ENCODE data around the gene ROR1. TPM values are rescaled to one million over a fixed set of nuclear protein-coding genes. Genes with fewer than 3 reads are reported as not detected.

The ROR1 gene
- total RNA-seq, 2 experiments from 2014 or later: 0.47 to 1.4 TPM

DNA sequence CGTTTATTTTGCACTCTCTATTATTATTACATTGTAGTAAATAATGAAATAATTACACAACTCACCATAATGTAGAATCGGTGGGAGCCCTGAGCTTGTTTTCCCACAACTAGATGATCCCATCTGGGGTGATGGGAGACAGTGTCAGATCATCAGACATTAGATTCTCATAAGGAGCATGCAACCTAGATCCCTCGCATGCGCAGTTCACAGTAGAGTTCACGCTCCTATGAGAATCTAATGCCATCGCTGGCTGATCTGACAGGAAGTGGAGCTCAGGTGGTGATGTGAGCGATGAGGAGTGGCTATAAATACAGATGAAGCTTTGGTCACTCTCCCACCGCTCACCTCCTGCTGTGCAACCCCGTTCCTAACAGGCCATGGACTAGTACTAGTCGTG lies 112.1 kb downstream of the ROR1 start:
- Histone ChIP-seq H3K4me3 (ENCODE audit: low read depth, low read length, poor library complexity, severe bottlenecking) (no peak overlapping the region), H3K36me3 (ENCODE audit: insufficient read depth, low read length) (no peaks in the 10 kb centered on the region), H3K4me1 (ENCODE audit: insufficient read depth, low read length, poor library complexity, severe bottlenecking) (no peaks in the 10 kb centered on the region), H3K9me3 (ENCODE audit: low read length) (no peaks in the 10 kb centered on the region), H3K9me2 (ENCODE audit: insufficient read depth, low read length) (no peaks in the 10 kb centered on the region), H3K4me2 (ENCODE audit: low read length) (no peak overlapping the region), H4K20me1 (ENCODE audit: insufficient read depth, low read length) (no peaks in the 10 kb centered on the region), H2AFZ (ENCODE audit: low read length) (no peak overlapping the region), H3K27ac (ENCODE audit: low read depth, low read length, poor library complexity, severe bottlenecking) (no peak overlapping the region), H3K79me2 (ENCODE audit: insufficient read depth, low read depth, low read length) (no peaks in the 10 kb centered on the region)
- intact Hi-C loops (cut with micrococcal nuclease; ENCODE audit: unreplicated experiment): no loop called here
- POLR2A ChIA-PET: interaction anchor here (0.6 to 0.7 kb wide), 2 partner anchors 56 to 371 kb away, joined by 3 to 4 read pairs; no protein-coding TSS in a partner anchor
- no TSS peak for BruUV-seq (replicated peaks)
- DNase-seq (ENCODE audit: low spot score): no peak
- CTCF ChIA-PET (ENCODE audit: unreplicated experiment): no interaction called here
- TF ChIP-seq, protein P1, sequence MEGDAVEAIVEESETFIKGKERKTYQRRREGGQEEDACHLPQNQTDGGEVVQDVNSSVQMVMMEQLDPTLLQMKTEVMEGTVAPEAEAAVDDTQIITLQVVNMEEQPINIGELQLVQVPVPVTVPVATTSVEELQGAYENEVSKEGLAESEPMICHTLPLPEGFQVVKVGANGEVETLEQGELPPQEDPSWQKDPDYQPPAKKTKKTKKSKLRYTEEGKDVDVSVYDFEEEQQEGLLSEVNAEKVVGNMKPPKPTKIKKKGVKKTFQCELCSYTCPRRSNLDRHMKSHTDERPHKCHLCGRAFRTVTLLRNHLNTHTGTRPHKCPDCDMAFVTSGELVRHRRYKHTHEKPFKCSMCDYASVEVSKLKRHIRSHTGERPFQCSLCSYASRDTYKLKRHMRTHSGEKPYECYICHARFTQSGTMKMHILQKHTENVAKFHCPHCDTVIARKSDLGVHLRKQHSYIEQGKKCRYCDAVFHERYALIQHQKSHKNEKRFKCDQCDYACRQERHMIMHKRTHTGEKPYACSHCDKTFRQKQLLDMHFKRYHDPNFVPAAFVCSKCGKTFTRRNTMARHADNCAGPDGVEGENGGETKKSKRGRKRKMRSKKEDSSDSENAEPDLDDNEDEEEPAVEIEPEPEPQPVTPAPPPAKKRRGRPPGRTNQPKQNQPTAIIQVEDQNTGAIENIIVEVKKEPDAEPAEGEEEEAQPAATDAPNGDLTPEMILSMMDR (conservative IDR thresholded peaks at IDR 0.05; ENCODE audit: low read length): no peak
- TF ChIP-seq EZH2phosphoT487 (IDR thresholded peaks at IDR 0.05; ENCODE audit: borderline replicate concordance, low read depth, low read length): no peak

DNA sequence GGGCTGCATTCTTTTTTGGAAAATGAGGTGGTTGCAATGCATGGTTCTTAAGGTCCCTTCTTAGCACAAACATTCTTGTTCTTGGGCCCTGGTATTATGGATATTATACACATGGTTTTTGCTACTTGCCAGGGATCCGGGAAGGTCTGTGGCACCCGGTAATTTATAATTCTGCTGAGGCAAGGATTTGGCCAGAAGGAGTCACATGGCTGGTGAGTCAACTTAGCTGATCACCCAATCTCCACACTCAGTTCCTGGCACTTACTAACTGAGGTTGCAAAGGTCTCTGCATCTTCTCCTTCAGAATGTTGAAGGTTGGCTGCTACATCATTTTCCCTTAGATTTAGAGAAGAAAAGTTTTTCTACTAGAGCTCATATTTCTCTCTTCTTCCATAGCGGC lies 112.5 kb downstream of the ROR1 start:
- H2AFZ ChIP-seq (ENCODE audit: low read length): no peak overlapping the region
- ChIA-PET POLR2A (interaction anchor here (0.7 kb wide), 1 partner anchor 57 kb away, joined by 4 read pairs; no protein-coding TSS in a partner anchor), CTCF (ENCODE audit: unreplicated experiment) (no interaction called here)
- H3K9me2 ChIP-seq (ENCODE audit: insufficient read depth, low read length): no peaks in the 10 kb centered on the region
- no peak for DNase-seq (ENCODE audit: low spot score)
- no peak overlapping the region for H3K27ac ChIP-seq (ENCODE audit: low read depth, low read length, poor library complexity, severe bottlenecking)
- H4K20me1 ChIP-seq (ENCODE audit: insufficient read depth, low read length): no peaks in the 10 kb centered on the region
- no peaks in the 10 kb centered on the region for H3K9me3 ChIP-seq (ENCODE audit: low read length)
- H3K4me1 ChIP-seq (ENCODE audit: insufficient read depth, low read length, poor library complexity, severe bottlenecking): no peaks in the 10 kb centered on the region
- intact Hi-C loops (cut with micrococcal nuclease; ENCODE audit: unreplicated experiment): no loop called here
- no peak overlapping the region for H3K4me2 ChIP-seq (ENCODE audit: low read length)
- H3K4me3 ChIP-seq (ENCODE audit: low read depth, low read length, poor library complexity, severe bottlenecking): no peak overlapping the region
- TF ChIP-seq EZH2phosphoT487 (IDR thresholded peaks at IDR 0.05; ENCODE audit: borderline replicate concordance, low read depth, low read length): no peak
- TF ChIP-seq, protein P1 (conservative IDR thresholded peaks at IDR 0.05; ENCODE audit: low read length): no peak
- no peaks in the 10 kb centered on the region for H3K36me3 ChIP-seq (ENCODE audit: insufficient read depth, low read length)
- no peaks in the 10 kb centered on the region for H3K79me2 ChIP-seq (ENCODE audit: insufficient read depth, low read depth, low read length)
- BruUV-seq (replicated peaks): no TSS peak

DNA sequence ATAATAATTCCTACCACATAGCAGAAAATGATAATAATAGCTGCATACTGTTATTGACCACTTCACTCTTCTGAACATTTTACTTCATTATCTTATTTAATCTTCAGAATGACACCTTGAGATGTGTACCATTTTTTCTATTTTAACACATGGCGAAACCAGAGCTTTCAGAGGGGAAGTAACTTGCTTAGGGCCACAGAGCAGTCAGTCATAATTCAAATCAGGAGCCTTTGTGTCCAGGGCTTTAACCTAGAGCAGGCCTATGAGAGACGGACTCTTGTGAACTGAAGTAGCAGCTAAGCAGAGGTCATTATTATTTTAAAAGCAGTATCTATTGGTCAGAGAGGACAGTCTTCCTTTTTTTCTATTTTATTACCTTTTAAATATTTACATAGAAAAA lies 114.0 kb downstream of the ROR1 start:
- Histone ChIP-seq H3K79me2 (ENCODE audit: insufficient read depth, low read depth, low read length) (no peaks in the 10 kb centered on the region), H3K36me3 (ENCODE audit: insufficient read depth, low read length) (no peaks in the 10 kb centered on the region), H3K4me2 (ENCODE audit: low read length) (no peak overlapping the region), H2AFZ (ENCODE audit: low read length) (no peak overlapping the region), H4K20me1 (ENCODE audit: insufficient read depth, low read length) (no peaks in the 10 kb centered on the region), H3K9me2 (ENCODE audit: insufficient read depth, low read length) (no peaks in the 10 kb centered on the region), H3K4me1 (ENCODE audit: insufficient read depth, low read length, poor library complexity, severe bottlenecking) (peaks cover 6% of the 10 kb centered on the region), H3K27ac (ENCODE audit: low read depth, low read length, poor library complexity, severe bottlenecking) (no peak overlapping the region), H3K9me3 (ENCODE audit: low read length) (no peaks in the 10 kb centered on the region), H3K4me3 (ENCODE audit: low read depth, low read length, poor library complexity, severe bottlenecking) (no peak overlapping the region)
- DNase-seq (ENCODE audit: low spot score): no peak
- TF ChIP-seq EZH2phosphoT487 (IDR thresholded peaks at IDR 0.05; ENCODE audit: borderline replicate concordance, low read depth, low read length): no peak
- TF ChIP-seq, protein P1 (conservative IDR thresholded peaks at IDR 0.05; ENCODE audit: low read length): no peak
- BruUV-seq (replicated peaks): no TSS peak
- intact Hi-C loops (cut with micrococcal nuclease; ENCODE audit: unreplicated experiment): no loop called here
- ChIA-PET POLR2A (interaction anchor here (0.6 to 0.8 kb wide), 4 partner anchors 15 to 152 kb away, joined by 3 read pairs; no protein-coding TSS in a partner anchor), CTCF (ENCODE audit: unreplicated experiment) (interaction anchor here (0.8 kb wide), 1 partner anchor 196 kb away, joined by 3 read pairs; no protein-coding TSS in a partner anchor)

Measured in OCI-LY7 (cell line).